ENCODE measurements around the gene ARFGEF3. TPM values are rescaled to one million over a fixed set of nuclear protein-coding genes. Genes with fewer than 3 reads are reported as not detected.

Gene ARFGEF3
- total RNA-seq, 2 experiments from 2014 or later = 0.05 to 0.08 TPM

- no peak for DNase-seq
- Mint-ChIP-seq H3K27ac (no peak overlapping the region), H3K36me3 (ENCODE audit: low read depth) (peaks cover 2% of the 10 kb centered on the region)
These were observed 13.9 kb downstream of the ARFGEF3 start for GRCh38 chr6:138175596-138175995.

DNA sequence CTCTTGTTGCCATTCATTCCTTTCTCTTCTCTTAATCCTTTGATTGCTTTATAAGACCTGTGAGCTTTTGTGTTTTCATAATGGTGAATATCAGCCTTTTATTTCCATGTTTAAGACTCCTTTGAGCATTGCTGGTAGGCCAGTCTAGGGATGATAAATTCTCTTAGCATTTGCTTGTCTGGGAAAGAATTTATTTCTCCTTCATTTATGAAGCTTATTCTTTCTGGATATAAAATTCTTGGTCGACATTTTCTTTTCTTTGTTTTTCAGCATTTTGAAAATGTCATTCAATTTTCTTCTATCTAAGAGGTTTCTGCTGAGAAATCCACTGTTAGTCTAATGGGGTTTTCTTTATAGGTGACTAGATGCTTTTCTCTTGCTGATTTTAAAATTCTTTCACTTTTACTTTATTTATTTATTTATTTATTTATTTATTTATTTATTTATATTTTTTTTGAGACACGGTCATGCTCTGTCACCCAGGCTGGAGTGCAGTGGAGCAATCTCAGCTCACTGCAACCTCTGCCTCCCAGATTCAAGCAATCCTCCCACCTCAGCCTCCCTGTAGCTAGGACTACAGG, 15.0 kb downstream of the ARFGEF3 start:
- peaks cover 2% of the 10 kb centered on the region for H3K36me3 Mint-ChIP-seq (ENCODE audit: low read depth)
- DNase-seq (no peak), ATAC-seq (no peak)
- no peak overlapping the region for H3K4me3 Mint-ChIP-seq
- CTCF ChIA-PET = no interaction called here
- H3K27ac Mint-ChIP-seq = no peak overlapping the region
- POLR2A ChIA-PET = no interaction called here
- peaks cover 18% of the 10 kb centered on the region for H3K27me3 Mint-ChIP-seq (ENCODE audit: low read depth)
- peaks cover 13% of the 10 kb centered on the region for H3K9me3 Mint-ChIP-seq (ENCODE audit: insufficient read depth)
- no peaks in the 10 kb centered on the region for H3K4me1 Mint-ChIP-seq (ENCODE audit: low read depth)

More at GRCh38 chr6:138175596-138175995, 13.9 kb downstream of the ARFGEF3 start:
- Mint-ChIP-seq H3K4me3 (no peak overlapping the region), H3K9me3 (ENCODE audit: insufficient read depth) (peaks cover 13% of the 10 kb centered on the region), H3K4me1 (ENCODE audit: low read depth) (no peaks in the 10 kb centered on the region), H3K27me3 (ENCODE audit: low read depth) (peaks cover 23% of the 10 kb centered on the region)
- ChIA-PET POLR2A (no interaction called here), CTCF (no interaction called here)
- no peak for ATAC-seq

GRCh38 chr6:138182939-138183789, 21.4 kb downstream of the ARFGEF3 start:
- DNase-seq = no peak
- no peaks in the 10 kb centered on the region for H3K9me3 Mint-ChIP-seq (ENCODE audit: insufficient read depth)
- H3K27me3 Mint-ChIP-seq (ENCODE audit: low read depth) = peaks cover 11% of the 10 kb centered on the region
- ChIA-PET POLR2A (no interaction called here), CTCF (no interaction called here)
- H3K36me3 Mint-ChIP-seq (ENCODE audit: low read depth) = no peaks in the 10 kb centered on the region
- no peak for ATAC-seq
- H3K4me3 Mint-ChIP-seq = no peak overlapping the region
- H3K27ac Mint-ChIP-seq = no peak overlapping the region
- no peaks in the 10 kb centered on the region for H3K4me1 Mint-ChIP-seq (ENCODE audit: low read depth)

- CTCF ChIA-PET = no interaction called here
- no peaks in the 10 kb centered on the region for H3K36me3 Mint-ChIP-seq (ENCODE audit: low read depth)
- H3K27me3 Mint-ChIP-seq (ENCODE audit: low read depth) = peaks cover 11% of the 10 kb centered on the region
- POLR2A ChIA-PET = no interaction called here
- no peak overlapping the region for H3K4me3 Mint-ChIP-seq
- H3K27ac Mint-ChIP-seq = no peak overlapping the region
- no peak for ATAC-seq
- no peaks in the 10 kb centered on the region for H3K9me3 Mint-ChIP-seq (ENCODE audit: insufficient read depth)
- no peak for DNase-seq
- H3K4me1 Mint-ChIP-seq (ENCODE audit: low read depth) = no peaks in the 10 kb centered on the region
These were observed 22.0 kb downstream of the ARFGEF3 start for GRCh38 chr6:138183790-138184134.

DNA sequence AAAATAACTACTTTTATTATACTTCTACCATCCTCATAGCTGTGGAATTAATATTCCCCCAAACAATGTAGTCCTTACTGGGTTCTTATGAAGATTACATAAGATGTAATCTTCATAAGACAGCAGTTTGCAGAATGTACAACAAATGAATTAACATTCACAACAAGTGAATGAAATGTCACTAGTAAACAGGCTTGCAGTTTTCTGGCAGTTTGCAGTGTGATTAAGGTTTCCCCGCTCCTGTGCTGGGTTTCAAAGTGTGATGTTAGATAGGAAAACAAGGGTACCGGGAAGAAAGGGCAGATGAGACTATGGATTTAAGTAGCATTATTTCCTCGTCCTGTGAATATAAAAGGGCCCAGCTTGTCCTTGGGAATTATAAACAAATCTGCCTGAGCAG, 22.5 kb downstream of the ARFGEF3 start:
- no peak for DNase-seq
- H3K4me1 Mint-ChIP-seq (ENCODE audit: low read depth) = no peaks in the 10 kb centered on the region
- H3K36me3 Mint-ChIP-seq (ENCODE audit: low read depth) = no peaks in the 10 kb centered on the region
- ChIA-PET POLR2A (no interaction called here), CTCF (no interaction called here)
- no peaks in the 10 kb centered on the region for H3K9me3 Mint-ChIP-seq (ENCODE audit: insufficient read depth)
- no peak for ATAC-seq
- no peak overlapping the region for H3K4me3 Mint-ChIP-seq
- no peak overlapping the region for H3K27ac Mint-ChIP-seq
- H3K27me3 Mint-ChIP-seq (ENCODE audit: low read depth) = peaks cover 13% of the 10 kb centered on the region

GRCh38 chr6:138187156-138187555, 25.4 kb downstream of the ARFGEF3 start:
- peaks cover 10% of the 10 kb centered on the region for H3K27me3 Mint-ChIP-seq (ENCODE audit: low read depth)
- no peak overlapping the region for H3K27ac Mint-ChIP-seq
- H3K4me3 Mint-ChIP-seq = no peak overlapping the region
- ChIA-PET POLR2A (no interaction called here), CTCF (no interaction called here)
- H3K36me3 Mint-ChIP-seq (ENCODE audit: low read depth) = no peaks in the 10 kb centered on the region
- DNase-seq (no peak), ATAC-seq (no peak)
- H3K9me3 Mint-ChIP-seq (ENCODE audit: insufficient read depth) = no peaks in the 10 kb centered on the region
- no peaks in the 10 kb centered on the region for H3K4me1 Mint-ChIP-seq (ENCODE audit: low read depth)

DNA sequence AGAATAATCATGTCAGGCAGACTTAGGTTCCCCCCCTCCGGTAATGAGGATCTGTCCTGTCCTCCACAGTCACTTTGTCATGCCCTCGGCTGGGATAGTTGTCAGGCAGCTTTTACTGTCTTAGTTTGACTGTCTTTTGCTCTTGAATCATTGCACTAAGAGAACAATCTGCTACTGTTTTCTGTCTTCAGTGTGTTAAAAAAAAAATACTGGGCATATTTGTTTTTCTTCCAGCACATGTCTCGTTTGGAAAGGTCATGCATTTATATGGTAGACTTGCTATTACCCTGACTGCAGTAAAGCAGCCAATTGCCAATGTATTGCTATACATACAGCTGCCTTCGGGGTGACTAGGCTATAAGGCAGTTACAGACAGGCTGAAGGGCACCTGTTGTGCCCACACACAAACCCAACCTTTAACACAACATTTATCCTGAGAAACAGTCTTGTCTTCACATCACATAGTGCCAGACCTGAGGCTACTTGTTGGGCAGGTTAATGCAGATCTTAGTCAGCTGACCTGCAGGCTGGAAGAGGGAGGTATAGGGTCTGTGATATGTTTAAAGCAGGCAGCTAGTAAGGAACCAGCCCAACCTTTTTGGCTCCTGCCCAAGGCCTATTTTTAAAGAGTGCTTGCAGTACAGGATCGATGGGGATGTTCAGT, 26.7 kb downstream of the ARFGEF3 start:
- DNase-seq (no peak), ATAC-seq (no peak)
- Mint-ChIP-seq H3K36me3 (ENCODE audit: low read depth) (no peaks in the 10 kb centered on the region), H3K4me3 (no peak overlapping the region), H3K27me3 (ENCODE audit: low read depth) (peaks cover 10% of the 10 kb centered on the region), H3K27ac (no peak overlapping the region), H3K4me1 (ENCODE audit: low read depth) (no peaks in the 10 kb centered on the region), H3K9me3 (ENCODE audit: insufficient read depth) (no peaks in the 10 kb centered on the region)
- ChIA-PET POLR2A (interaction anchor here (0.7 kb wide), 1 partner anchor 18 kb away, joined by 10 read pairs; no protein-coding TSS in a partner anchor), CTCF (no interaction called here)

DNA sequence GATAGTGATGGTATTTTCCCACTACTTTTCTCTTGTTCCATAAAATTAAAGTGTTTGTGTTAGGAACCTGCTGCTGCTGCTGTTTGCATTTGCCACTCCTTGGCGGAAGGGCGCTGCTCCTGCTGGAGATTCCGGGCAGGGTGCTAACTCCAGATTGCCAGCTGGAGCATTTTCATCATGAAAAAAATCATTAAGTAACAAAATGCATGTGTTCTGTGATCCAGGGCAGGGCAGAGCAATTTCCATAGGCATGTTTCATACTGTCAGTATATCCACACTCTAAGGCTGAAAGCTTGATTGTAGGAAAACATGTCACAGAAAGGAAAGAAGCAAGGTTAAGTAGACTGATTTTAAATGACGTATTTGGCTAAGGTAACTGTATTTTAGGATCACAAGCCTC, 32.5 kb downstream of the ARFGEF3 start:
- peaks cover 2% of the 10 kb centered on the region for H3K27me3 Mint-ChIP-seq (ENCODE audit: low read depth)
- H3K36me3 Mint-ChIP-seq (ENCODE audit: low read depth) = no peaks in the 10 kb centered on the region
- H3K27ac Mint-ChIP-seq = no peak overlapping the region
- no peaks in the 10 kb centered on the region for H3K4me1 Mint-ChIP-seq (ENCODE audit: low read depth)
- H3K4me3 Mint-ChIP-seq = no peak overlapping the region
- no peak for DNase-seq
- no peaks in the 10 kb centered on the region for H3K9me3 Mint-ChIP-seq (ENCODE audit: insufficient read depth)
- ChIA-PET POLR2A (no interaction called here), CTCF (no interaction called here)
- no peak for ATAC-seq

DNA sequence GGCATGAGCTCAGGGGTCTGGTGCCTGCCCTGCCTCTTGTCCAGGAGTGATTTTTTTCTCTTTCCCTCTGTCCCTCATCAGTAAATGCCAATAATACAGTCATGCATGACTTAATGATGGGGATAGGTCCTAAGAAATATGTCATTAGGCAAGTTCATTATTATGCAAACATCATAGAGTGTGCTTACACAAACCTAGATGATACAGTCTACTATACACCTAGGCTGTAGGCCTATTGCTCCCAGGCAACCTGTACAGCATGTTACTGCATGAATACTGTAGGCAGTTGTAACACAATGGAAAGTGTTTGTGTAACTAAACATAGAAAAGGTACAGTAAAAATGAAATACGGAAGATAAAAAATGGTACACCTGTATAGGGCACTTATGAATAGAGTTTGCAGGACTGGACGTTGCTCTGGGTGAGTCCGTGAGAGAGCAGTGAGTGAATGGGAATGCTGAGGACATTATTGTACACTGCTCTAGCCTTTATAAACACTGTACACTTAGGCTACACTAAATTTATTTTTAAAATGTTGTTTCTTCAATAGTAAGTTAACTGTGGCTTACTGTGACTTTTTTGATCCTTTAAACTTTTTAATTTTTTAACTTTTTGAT, 34.5 kb downstream of the ARFGEF3 start:
- H3K4me1 Mint-ChIP-seq (ENCODE audit: low read depth) = no peaks in the 10 kb centered on the region
- ChIA-PET CTCF (no interaction called here), POLR2A (no interaction called here)
- H3K9me3 Mint-ChIP-seq (ENCODE audit: insufficient read depth) = no peaks in the 10 kb centered on the region
- ATAC-seq (no peak), DNase-seq (no peak)
- H3K4me3 Mint-ChIP-seq = no peak overlapping the region
- H3K36me3 Mint-ChIP-seq (ENCODE audit: low read depth) = no peaks in the 10 kb centered on the region
- H3K27me3 Mint-ChIP-seq (ENCODE audit: low read depth) = peaks cover 6% of the 10 kb centered on the region
- no peak overlapping the region for H3K27ac Mint-ChIP-seq

- ChIA-PET POLR2A (no interaction called here), CTCF (no interaction called here)
- no peaks in the 10 kb centered on the region for H3K4me1 Mint-ChIP-seq (ENCODE audit: low read depth)
- no peaks in the 10 kb centered on the region for H3K36me3 Mint-ChIP-seq (ENCODE audit: low read depth)
- DNase-seq = no peak
- peaks cover 6% of the 10 kb centered on the region for H3K27me3 Mint-ChIP-seq (ENCODE audit: low read depth)
- ATAC-seq = no peak
- no peak overlapping the region for H3K4me3 Mint-ChIP-seq
- no peaks in the 10 kb centered on the region for H3K9me3 Mint-ChIP-seq (ENCODE audit: insufficient read depth)
- no peak overlapping the region for H3K27ac Mint-ChIP-seq
These were observed 35.8 kb downstream of the ARFGEF3 start for GRCh38 chr6:138197570-138197969.

DNA sequence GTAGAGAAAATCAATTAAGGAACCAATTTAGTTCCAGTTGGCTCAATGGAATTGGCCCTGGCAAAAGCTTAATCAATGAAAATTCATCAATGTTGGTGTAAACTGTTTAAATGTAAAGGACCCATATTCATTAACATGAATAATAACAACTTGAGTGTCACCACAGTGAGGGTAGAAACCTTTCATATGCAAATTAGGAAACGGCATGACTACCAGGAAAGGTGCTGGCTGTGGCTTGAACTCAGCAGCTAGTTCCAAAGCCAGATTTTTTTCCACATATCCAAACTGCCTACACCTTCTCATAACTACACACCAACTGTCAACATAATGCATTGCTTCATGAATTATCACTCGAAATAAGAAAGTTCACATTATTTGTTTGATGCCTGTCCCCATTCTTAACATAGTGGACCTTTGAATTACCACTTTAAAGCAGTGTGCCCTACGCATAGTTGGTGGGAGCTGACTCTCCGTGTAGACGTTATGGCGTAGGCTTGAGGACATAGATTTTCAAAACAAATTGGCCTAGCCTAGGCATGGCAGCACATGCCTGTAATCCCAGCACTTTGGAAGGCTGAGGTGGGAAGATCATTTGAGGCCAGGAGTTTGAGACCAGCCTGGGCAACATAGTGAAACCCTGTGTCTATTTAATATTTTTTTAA, 36.8 kb downstream of the ARFGEF3 start:
- no peaks in the 10 kb centered on the region for H3K9me3 Mint-ChIP-seq (ENCODE audit: insufficient read depth)
- H3K4me1 Mint-ChIP-seq (ENCODE audit: low read depth) = no peaks in the 10 kb centered on the region
- ChIA-PET POLR2A (no interaction called here), CTCF (no interaction called here)
- H3K36me3 Mint-ChIP-seq (ENCODE audit: low read depth) = no peaks in the 10 kb centered on the region
- no peak overlapping the region for H3K27ac Mint-ChIP-seq
- H3K27me3 Mint-ChIP-seq (ENCODE audit: low read depth) = peaks cover 9% of the 10 kb centered on the region
- no peak overlapping the region for H3K4me3 Mint-ChIP-seq
- ATAC-seq = no peak
- no peak for DNase-seq

DNA sequence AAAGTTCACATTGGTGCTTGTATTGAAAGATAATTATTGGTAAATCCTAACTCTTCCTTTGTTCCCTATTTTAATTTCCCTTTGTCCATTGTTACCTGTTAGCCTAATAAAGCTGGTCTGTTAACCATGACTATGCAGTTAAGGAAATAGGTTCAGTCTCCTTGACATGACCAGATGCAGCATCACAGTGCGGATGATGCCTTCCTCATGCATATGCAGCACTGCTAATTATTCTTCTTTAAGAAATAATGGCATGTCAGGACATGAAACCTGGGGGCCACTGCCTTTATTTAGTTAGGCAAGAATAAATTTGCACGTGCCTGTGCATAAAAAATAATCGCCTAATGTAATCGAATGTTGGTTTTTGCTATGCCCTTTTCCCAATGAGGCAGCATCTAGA, 40.1 kb downstream of the ARFGEF3 start:
- Mint-ChIP-seq H3K36me3 (ENCODE audit: low read depth) (no peaks in the 10 kb centered on the region), H3K9me3 (ENCODE audit: insufficient read depth) (no peaks in the 10 kb centered on the region), H3K4me1 (ENCODE audit: low read depth) (no peaks in the 10 kb centered on the region), H3K27ac (no peak overlapping the region), H3K27me3 (ENCODE audit: low read depth) (peaks cover 17% of the 10 kb centered on the region), H3K4me3 (no peak overlapping the region)
- CTCF ChIA-PET = no interaction called here
- ATAC-seq (no peak), DNase-seq (no peak)
- POLR2A ChIA-PET = no interaction called here

Measured in activated CD8-positive, alpha-beta T cell treated with anti-CD3 and anti-CD28 coated beads, Interleukin-2, amount 10 ng/mL, durations not matched to agents 7 days and 5 days (primary cell).